ENCODE measurements around the gene TBC1D30.

DNA sequence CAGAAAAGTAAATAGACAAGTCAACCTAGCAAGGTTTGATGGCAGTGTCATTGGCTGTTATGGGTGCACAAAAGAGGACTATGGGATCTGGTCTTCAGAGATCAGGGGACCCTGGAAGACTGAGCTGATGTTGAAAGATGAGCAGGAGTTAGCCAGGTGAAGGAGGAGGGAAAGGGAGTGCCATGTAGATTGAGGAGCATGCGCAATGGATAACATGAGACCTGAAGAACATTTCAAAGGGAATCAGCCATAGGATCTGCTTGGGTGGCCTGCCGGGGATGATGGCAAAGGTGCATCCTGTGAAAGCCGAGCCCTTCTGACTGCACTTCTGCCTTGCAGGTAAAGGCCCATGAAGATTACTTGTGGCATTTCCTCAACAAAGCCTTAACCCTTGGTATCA, 90.8 kb downstream of the TBC1D30 start:
- TF ChIP-seq, protein P1, sequence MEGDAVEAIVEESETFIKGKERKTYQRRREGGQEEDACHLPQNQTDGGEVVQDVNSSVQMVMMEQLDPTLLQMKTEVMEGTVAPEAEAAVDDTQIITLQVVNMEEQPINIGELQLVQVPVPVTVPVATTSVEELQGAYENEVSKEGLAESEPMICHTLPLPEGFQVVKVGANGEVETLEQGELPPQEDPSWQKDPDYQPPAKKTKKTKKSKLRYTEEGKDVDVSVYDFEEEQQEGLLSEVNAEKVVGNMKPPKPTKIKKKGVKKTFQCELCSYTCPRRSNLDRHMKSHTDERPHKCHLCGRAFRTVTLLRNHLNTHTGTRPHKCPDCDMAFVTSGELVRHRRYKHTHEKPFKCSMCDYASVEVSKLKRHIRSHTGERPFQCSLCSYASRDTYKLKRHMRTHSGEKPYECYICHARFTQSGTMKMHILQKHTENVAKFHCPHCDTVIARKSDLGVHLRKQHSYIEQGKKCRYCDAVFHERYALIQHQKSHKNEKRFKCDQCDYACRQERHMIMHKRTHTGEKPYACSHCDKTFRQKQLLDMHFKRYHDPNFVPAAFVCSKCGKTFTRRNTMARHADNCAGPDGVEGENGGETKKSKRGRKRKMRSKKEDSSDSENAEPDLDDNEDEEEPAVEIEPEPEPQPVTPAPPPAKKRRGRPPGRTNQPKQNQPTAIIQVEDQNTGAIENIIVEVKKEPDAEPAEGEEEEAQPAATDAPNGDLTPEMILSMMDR (IDR thresholded peaks at IDR 0.05) = no peak
- no peak for TF ChIP-seq ZFX (IDR thresholded peaks at IDR 0.05; ENCODE audit: borderline replicate concordance)
